GM21360 (cell line): ENCODE measurements around the gene MZB1.

ENCODE experiments used
- ATAC-seq: cut with Tn5 transposase; IDR thresholded peaks from one replicate; pipeline ENCODE4 v1.9.1; 2021; ENCODE audit warnings: mild to moderate bottlenecking, moderate library complexity; ENCODE audit not compliant: unreplicated experiment

Gene MZB1, protein sequence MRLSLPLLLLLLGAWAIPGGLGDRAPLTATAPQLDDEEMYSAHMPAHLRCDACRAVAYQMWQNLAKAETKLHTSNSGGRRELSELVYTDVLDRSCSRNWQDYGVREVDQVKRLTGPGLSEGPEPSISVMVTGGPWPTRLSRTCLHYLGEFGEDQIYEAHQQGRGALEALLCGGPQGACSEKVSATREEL

DNA sequence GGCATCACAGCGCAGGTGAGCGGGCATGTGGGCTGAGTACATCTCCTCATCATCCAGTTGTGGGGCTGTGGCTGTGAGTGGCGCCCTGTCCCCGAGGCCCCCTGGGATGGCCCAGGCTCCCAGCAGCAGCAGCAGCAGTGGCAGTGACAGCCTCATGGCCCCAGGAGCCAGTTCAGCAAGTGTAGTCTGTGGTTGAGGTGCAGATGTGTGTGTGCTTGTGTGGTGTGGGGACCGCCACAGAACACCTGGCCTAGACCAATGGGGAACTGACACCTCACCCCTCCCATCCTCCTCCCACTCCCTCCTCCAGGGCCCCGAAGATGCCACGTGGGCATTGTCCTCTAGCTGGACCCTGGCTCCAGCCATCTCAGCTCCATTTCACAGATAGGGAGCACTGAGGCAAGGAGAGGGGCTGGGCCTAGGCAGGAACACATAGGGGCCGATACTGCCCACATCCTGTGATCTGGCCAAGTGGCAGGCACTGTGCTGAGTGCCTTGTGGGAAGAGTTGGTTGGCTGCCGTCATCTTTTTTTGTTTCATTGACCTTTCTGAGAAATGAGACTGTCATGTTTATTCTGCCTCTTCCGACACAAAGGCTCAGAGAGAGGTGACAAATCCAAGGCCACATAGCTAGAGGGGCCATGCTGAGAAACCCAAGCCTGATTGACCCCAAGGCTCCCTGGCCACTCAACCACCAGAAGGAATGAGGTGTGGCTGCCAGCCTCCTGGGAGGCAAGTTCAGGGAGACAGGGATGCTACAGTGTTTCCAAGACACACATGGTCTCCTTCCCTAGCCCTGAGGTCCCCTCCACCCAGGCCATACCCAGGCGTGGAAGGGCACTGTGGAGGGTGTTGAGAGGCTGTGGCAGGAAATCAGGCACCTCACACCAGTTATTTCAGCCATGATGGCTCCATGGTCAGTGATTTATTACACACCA lies at the start of gene MZB1:
Gene MZB1, minus strand, starts transcription at position 213 of the 938 bp plus-strand sequence. Its CDS starts 57 bp downstream, at position 156.
- ATAC-seq = peak; percentile 24

DNA sequence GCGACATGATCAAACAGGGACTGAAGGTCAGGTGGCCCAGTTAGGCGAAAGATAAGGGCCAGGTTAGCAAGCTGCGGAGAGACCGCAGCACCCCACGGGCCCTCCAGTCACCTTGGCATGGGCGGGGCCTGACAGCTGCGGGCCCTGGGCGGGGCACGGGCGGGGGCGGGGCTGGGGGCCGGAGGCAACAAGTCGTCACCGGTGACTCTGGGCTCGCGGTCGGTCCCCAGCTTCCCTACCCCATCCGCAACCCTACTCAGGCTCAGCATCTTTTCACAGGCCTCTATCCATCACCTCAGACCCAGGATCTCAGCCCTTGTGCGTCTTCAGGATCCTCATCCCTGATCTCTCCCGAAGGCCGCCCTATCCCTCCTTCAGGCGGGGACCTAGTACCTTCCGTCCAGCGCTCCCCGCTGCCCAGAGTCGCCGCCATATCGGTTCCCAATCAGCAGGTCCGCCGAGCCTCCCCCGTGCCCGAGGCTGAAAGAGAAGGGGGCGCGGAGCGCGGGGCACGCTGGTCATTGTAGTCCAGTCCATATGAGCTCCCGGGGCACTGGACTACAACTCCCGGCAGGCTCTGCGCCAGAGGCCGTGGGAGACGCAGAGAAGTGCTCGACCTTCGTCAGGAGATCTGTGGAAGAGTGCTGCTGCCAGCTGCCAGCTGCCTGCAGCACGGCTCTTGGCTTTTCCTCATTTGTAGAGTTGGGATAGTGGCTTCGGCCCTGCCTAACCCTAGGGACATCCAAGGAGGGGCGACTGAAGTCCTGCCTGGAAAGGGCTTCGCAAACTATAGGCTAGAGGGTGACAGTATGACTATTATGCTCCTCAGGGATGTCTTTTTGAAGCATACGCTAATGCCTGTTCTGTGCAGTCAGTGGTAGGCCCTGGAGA lies 49.5 kb upstream of the MZB1 start, which contains the start of gene DNAJC18:
Gene DNAJC18, minus strand, starts transcription at position 513 of the 891 bp plus-strand sequence. Its CDS starts 80 bp downstream, at position 433.
- ATAC-seq = peak; percentile 92

DNA sequence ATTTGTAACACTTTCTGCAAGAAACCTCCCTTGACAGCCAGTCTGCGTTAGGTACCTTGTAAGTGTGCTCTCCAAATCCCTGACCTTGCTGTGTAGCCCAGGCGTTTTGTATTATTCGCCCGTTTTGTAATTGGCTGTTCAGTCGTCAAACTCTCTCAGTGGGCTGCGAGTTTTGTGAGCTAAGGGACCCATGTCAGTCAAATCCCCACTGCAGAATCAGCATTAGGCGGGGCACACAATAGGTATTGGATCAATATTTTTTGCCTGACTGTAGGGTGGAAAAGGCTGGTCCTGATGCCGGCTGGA lies 48.9 kb upstream of the MZB1 start:
- no peak for ATAC-seq

DNA sequence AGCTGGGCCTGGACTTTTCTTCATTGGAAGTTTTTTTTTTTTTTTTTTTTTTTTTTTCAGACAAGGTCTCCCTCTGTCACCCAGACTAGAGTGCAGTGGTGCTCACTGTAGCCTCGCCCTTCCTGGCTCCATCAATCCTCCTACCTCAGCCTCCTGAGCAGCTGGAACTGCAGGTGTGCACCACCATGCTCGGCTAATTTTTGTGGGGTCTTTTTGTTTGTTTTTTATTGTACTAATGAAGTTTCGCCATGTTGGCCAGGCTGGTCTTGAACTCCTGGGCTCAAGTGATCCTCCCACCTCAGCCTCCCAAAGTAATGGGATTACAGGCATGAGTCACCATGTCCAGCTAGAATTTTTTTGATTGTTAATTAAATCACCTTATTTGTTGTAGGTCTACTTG lies 46.0 kb upstream of the MZB1 start:
- no peak for ATAC-seq

DNA sequence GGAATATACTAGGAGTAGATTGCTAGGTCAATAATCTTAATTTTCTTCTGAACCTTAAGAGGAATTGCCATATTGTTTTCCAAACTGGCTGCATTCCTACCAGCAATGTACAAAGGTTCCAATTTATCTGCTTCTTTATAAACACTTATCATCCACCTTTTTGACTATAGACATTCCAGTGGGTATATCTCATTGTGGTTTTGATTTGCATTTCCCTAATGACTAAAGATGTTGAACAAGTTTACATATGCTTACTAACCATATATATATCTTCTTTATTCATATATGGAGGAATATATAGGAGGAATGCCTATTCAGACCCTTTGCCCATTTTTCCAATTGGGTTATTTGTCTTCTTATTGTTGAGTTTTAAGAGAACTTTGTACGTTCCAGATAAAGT lies 42.0 kb upstream of the MZB1 start:
- ATAC-seq = no peak

DNA sequence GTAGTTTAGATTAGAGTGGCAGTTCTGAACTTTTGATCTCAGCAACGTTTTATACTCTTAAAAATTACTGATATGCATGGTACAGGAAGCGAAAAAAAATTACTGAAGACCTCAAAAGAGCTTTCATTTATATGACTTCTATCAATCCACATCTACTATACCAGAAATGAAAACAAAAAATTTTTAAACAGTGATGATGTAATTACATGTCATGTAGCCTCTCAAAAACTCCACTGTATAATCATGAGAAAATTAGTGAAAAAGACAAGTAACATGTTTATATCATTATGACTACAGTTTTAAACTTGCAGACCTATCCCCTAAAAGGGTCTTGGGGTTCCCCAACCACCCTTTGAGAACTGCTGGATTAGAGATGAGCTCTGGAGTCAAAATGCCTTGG lies 40.3 kb upstream of the MZB1 start:
- no peak for ATAC-seq

DNA sequence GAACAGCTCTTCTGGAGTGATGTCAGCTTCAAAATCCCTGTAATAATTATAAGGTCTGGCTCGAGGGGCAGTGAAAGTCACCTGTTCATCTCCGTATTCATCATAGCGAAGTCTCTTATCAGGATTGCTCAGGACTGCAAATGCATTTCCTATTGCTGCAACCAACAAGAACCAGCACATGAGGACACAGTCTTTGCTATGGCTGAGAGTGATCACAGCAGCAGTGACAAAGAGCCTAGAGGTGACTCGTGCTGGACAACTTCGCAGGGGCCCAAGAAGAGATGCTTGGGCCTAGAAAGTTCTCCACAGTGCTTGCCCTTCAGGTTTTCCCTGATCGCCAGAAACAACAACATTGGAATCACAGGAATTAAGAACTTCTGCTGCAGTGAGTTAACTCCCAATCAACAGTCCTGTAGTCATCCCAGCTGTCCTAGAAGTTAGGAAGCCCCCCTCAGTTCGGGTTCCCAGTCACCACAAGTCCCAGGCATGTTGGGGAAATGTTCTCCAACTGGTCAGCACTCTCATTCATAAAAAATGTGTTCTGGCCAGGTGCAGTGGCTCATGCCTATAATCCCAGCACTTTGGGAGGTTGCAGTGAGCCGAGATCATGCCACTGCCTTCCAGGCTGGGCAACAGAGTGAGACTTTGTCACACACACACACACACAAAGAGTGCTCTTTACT lies 36.6 kb upstream of the MZB1 start:
- ATAC-seq = no peak

DNA sequence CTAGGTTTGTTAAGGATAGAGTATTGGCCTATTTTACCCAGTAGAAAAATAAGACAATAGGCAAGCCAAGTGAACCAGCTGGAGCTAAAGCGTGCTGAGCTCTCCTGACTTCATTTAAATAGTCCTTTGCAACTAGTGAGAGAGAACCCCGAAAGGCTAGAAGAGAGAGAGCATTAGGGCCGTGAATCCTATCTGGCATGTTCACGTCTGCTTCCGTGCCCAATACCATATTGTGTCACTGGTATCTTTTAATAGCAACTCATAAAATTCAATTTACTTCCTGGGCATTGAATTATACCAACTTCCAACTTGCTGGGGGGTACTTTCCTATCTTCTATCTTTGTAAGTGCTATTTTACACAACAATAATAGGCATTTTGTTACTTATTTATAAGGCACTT lies 35.8 kb upstream of the MZB1 start:
- ATAC-seq = no peak

DNA sequence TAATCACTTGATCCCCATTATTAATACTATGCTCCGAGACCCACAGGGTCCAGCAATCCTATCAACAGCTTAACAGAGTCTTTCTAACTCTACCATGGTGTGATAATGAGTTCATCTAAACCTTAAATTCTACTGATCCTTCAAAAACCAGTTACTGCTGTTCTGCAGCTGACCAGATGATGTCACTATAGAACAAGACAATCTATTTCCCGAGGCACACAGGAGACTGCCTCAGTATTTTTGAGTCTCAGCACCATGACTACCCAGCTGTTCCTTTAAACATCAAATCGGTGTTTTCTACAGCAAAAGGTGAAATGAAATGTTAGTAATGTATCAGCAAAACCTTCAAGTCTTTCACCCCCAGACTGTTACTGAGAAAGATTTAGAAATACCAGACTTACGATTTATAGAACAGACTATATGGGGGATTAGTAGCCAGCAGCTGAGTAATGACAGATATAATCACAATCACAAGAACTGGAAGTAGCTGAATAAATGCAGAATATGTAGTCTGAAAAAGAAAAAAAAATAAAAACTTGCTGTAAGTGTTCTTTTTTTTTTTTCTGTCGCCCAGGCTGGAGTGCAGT lies 32.7 kb upstream of the MZB1 start:
- ATAC-seq = no peak

DNA sequence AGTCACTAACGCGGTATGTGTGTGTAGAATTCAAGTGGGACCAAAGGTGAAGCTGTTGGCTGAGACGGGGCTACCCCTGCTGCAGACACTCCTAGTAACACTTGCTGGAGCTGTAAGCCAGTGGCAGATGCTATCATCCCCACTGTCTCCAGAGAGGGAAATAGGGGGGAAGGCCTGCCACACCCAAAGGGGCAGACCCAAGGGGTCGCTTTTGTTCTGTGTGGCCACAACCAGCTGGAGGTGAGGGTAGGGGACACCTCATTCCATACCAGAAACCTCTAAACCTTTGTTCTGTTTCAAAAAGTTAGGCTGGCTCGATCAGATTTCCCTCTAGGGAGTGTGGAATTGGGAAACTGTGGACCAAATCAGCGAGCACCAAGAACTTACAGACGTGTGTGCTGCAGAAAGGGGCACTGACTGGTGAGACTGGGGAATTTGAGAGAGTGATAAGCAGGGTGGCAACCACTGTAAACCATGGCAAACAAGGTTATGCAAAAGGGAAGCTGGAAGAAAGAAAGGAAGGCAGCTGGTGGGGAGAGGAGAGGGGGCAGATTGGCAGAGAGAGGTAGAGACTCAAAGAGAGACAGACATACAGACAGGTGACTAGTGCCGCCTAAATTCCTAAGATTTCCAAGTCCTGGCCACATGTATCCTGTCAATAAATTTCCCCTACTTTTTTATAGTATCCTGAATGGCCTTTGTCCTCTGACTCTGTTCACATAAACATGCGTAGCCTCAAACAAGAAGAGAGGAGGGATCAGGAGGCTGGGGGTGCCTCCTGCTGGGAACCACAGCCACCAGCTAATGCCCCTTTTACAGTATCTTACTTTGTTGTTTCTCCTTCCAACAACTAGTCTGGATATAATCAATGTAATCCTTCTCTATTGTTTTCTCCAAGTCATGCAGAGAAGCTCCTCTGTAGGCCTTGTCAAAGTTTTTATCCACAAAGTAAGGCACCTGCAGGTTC lies 29.8 kb upstream of the MZB1 start:
- ATAC-seq = no peak

DNA sequence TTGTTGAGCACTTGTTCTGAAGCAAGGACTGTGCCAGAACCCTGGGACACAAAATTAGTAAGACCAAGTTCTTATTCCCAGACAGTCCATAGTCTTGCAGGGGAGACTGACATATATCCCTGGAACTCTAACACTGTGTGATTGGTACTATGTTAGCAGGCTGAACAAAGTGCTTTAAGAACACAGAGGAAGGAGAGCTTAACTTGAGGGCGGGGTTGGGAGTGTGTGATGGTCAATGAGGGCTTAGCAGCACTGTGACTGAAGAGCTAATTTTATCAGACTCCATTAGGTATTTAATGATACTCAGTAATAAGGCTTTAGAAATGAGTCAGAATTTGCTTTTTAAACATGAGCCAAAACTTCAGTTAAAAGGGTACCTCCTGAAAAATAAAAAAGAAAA lies 29.1 kb upstream of the MZB1 start:
- ATAC-seq = no peak

DNA sequence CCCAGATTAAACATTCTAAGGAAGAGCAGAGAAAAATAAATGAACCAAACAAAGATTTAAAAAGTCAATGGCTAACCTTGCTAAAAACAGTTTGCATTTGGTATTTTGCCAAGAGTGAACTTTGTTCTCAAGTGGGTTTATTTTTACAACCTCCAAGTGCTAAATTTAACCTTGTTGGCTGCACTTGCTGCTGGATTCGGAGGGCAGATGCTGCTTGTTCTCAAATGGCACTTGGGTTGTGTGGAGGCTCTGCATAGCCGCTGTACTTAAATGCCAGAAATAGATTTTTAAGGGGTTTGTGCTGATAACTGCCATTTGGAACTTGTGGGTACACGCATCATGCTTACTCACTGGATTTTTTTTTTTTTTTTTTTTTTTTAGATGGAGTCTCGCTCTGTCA lies 27.5 kb upstream of the MZB1 start:
- ATAC-seq = no peak

DNA sequence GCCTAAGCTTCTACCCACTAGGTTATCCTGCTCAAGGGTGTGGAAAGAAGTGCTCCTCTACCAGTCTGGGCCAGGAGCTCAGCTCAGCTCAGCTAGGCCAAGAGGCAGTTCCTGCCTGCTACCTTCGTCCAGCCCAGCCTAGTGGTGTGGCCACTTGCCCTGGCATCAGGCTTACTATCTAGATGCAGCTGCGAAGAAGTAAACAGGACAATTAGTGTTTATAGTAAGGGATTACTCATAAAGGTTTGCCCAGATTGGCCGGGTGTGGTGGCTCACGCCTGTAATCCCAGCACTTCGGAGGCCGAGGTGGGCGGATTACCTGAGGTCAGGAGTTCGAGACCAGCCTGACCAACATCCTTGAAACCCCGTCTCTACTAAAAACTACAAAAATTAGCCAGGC lies 26.9 kb upstream of the MZB1 start:
- ATAC-seq = no peak

DNA sequence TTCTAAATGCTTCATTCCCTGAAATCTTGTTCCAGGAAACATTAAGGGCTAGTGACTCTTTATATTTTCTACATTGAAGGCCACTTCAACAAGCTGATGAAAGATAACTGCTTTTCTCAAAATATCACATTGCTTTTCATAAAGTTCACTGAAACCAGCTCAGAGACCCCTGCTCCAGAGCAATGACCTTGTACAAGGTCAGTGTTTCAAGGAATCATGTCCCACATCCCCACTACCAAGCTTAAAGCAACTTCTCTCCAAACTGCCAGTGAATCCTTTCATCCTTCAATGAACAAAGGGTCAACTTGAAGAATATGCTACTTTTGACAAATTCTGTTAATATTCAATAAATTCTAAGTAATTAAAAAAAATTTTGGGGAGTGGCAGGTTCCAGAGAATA lies 26.2 kb upstream of the MZB1 start:
- ATAC-seq = no peak

DNA sequence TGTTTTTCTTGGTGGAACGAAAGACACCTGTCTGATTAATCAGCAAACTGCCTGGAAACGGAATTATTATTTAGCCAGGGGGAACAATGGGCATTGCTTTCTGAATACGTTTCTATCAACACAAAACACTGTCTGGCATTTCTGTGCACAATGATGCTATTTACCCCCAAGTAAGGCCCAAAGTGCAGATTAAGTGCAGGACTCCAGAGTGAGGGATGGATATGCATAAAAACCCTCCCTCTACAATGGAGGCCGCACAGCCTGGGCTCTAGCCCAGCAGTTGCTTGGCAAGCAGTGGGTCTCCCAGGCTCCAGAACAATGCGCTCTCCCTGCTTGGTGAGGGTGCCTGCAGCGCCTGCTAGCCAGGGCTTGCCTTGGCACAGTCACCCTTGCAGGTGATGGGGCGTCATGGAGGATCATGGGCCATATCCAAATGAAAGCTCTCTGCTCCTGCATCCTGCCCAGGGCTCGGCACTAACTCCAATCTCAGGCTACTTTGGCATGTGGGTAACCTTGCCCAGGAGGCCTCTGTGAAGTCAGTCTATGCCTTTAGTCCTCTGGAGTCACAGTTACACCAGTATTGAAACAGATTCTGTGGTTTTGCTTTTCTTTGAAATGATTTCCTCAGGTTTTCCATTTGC lies 25.6 kb upstream of the MZB1 start:
- ATAC-seq = no peak

DNA sequence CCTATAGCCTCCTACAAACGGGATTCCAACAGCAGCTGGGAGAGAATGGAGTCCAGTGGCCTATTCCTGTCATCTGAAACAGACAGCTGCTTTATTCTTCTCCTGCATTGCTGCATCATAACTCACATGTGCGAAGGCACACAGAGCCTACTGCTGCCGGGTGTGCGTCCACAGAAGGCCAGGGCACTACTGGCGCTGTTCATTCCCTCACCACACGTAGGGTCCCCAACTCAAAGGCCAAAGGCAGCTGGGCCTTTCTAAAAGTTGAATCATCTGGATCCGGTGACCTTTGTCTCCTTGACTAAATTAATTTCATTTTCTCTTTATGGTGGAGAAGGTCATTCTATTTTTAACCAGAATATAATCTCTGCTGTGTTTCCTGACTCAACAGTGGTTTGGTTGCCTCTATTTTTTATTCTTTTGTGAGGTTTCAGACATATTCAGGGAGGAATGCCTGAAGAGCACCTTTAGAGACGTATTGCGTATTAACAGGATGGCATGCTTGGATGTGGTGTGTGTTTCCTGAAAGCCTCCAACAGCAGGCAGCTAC lies 24.9 kb upstream of the MZB1 start:
- no peak for ATAC-seq

DNA sequence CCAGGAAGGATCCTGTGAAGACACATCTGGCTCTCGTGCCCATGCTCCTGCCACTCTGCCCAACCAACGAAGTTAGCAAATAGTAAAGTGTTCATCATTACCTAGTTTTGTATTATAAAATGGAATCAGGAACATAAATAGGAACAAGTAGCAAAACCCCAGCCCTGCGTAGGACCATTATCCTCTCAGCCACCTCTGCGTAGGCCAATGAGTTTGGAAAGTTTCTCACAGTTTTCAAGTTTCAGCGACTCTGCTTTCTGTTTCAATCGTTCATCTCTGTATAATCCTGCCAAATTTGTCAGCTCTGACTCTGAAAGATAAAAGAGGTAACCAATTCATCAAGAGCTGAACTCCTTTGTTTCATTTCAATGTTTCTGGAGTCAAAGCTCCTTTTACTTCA lies 24.2 kb upstream of the MZB1 start:
- no peak for ATAC-seq

DNA sequence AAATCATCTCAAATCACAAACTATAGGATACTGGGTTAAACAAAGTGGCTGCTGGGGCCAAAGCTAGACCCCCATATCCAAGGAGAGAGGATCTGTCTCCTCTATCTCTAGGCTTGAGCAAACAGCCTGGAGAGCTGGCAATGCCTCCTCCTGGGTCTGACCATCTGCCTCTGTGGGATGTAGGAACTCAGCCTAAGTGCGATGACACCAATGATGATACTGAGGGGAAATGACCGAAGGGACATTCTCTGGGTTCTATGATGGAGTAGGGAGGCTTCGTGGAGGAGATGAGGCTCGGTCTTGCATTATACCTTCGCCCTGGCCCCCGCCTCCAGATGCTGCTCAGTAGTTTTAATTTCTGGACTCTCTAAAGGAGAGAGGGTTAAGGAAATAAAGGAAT lies 23.4 kb upstream of the MZB1 start:
- ATAC-seq = no peak
